NCI-H345 (cell line): ENCODE results near the gene GOLGA5.

Source experiments
- DNase-seq: peaks from one replicate; lab custom pipeline; 2025; lab: John Stamatoyannopoulos, UW

GOLGA5 gene

DNA sequence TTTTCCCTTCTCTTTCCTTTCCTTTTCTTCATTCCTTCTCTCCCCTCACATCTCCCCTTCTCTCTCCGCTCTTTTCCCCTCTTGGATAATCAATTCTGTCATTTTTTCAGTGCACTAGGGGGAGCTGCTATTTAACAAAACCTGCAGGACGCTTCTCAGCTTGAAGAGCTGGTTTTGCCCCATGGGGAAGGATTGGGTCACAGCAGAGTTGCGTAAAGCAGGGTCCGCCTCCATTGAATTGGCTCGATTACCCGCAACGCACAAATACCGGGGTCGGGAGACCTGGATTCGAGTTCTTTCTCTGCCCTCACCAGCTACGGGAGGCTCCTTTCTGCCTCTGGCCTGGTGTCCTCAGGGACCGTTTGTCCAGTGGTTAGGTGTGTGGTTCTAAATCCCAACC is 86.7 kb downstream of the GOLGA5 start:
- DNase-seq = peak; percentile 76

DNA sequence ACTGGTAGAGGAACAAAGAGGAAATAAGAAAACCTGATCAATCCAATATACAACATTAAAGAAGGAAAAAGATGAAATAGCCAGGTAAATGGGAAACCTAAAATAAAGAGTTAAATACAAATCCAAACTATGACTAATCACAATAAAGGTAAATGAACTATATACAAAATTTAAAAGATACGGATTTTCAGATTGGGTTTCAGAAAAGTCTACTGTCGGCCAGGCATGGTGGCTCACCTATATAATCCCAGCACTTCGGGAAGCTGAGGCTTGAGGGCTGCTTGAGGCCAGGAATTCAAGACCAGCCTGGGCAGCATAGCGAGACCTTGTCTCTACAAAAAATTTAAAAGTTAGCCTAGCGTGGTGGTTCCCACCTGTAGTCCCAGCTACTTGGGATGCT is 89.0 kb downstream of the GOLGA5 start:
- DNase-seq = no peak

DNA sequence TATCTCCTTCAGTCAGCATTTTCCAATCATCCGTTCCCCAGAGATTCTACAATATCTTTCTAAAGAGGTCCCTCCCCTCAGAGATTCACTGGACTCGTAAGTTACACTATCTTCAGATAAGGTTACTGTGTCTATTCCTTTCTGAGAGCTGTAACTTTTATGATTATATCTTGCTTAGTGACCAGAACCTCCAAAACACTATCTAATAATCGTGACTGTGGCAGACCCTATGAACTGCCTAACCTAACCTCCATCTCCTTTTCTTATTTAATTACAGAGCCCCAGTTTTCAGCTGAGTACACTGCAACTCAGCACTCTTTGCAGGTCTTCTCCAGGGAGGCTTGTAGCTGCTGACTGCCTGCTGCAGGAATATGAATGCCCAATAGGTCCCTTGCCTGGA is 90.3 kb downstream of the GOLGA5 start:
- no peak for DNase-seq

DNA sequence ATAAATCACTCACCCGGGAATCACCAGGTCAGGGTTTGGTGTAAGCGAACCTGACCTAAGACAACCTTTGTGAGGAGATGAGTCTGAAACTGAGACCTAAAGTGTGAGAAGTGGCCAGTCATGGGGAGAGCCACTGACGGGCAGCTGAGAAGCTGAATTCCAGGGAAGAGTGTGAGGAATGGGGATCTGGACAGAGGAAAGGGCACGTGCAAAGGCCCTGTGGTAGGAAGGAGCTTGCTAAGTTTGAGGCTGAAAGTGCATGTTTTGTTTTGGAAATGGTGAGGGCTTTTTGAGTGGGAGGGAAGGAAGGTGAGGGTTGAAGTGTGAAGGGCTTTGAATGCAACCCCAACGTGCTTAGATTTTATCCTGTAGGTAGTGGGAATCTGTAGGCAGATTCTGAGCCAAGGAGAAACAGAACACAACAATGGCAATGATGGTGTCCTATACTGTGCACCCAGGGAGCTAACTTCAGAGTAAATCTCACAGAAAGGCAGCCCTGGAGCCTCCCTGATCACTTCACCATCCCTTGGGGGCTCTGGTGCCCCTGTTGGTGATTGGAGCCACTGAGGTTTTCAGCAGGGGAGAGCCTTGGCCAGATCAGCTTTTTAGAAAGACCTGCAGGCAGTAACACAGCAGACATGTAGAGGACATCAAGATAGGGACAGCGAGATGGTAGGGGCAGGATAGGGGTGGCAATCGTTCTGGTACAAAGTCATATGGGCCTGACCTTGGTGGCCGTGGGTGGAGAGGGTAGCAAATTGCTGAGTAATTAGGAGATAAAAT is 91.4 kb downstream of the GOLGA5 start:
- no peak for DNase-seq

DNA sequence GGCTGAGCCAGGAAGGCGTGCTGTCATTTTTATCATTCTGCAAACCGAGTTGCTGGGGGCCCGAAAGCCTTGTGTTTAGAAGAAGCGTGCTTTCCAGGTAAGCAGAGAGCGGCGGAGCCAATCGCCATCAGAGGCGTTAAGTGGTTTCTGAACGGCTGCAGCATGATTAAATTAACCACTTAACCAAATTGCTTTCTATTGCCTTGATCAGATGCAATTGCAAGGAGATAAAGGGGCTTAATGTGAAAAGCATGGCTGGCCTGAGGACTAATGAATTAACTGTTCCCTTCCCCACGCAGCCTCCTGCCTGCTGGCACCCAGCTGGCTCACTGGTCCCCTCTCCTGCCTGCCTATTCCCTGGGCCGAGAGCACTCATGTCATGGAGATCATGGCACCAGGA is 92.2 kb downstream of the GOLGA5 start:
- DNase-seq = peak; percentile 52

DNA sequence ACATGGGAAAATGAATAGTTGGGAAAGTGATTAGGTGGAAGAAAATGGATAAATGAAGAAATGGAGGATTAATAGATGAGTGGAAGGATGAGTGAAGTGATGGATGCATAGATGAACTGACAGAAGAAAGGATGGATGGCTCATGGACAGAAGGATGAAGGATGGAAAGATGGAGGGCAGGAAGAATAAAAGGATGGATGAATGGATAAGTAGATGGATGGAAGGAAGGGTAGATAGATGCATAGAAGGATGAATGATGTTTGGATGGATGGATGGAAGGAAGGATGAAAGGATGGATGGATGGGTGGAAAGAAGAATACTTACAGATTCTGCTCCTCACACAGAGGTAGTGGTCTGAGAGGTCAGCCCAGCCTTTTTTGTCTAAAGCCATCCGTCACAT is 93.1 kb downstream of the GOLGA5 start:
- DNase-seq = no peak

DNA sequence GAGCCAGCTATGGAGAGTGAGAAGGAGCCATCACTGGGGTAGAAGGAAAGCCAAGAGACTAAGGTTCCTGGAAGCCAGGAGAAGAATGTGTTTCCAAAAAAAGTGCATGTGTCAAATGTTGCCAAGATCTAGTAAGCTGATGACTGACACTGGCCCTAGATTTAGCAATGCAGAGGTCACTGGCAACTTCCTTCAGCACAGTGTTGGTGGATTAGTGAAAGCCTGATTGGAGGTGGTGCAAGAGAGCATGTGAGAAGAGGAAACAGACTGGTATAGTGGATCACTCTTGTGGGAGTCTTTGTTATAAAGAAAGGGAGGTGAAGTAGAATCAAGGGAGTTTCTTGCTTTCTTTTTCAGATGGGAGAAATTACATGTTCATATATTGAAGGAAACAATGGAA is 94.8 kb downstream of the GOLGA5 start:
- DNase-seq = no peak
